T follicular helper cell (primary cell): Measurements from ENCODE around the gene KIF9.
"Not testable (repeated sequence)": the region's sequence is repeated elsewhere in the genome, so short reads cannot be mapped to it uniquely, and the experiment has no call there.

ENCODE experiments used
- DNase-seq: peaks from one replicate; pipeline ENCODE4 v3.0.0-alpha.2; 2020; ENCODE audit warnings: low read depth
- total RNA-seq, 2 experiments: gene quantifications; one replicate each; lab custom pipeline; 2026; lab: John Stamatoyannopoulos, UW

Gene KIF9, protein sequence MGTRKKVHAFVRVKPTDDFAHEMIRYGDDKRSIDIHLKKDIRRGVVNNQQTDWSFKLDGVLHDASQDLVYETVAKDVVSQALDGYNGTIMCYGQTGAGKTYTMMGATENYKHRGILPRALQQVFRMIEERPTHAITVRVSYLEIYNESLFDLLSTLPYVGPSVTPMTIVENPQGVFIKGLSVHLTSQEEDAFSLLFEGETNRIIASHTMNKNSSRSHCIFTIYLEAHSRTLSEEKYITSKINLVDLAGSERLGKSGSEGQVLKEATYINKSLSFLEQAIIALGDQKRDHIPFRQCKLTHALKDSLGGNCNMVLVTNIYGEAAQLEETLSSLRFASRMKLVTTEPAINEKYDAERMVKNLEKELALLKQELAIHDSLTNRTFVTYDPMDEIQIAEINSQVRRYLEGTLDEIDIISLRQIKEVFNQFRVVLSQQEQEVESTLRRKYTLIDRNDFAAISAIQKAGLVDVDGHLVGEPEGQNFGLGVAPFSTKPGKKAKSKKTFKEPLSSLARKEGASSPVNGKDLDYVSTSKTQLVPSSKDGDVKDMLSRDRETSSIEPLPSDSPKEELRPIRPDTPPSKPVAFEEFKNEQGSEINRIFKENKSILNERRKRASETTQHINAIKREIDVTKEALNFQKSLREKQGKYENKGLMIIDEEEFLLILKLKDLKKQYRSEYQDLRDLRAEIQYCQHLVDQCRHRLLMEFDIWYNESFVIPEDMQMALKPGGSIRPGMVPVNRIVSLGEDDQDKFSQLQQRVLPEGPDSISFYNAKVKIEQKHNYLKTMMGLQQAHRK
- 1.9 to 3.9 reads per million in 2 experiments for total RNA-seq

DNA sequence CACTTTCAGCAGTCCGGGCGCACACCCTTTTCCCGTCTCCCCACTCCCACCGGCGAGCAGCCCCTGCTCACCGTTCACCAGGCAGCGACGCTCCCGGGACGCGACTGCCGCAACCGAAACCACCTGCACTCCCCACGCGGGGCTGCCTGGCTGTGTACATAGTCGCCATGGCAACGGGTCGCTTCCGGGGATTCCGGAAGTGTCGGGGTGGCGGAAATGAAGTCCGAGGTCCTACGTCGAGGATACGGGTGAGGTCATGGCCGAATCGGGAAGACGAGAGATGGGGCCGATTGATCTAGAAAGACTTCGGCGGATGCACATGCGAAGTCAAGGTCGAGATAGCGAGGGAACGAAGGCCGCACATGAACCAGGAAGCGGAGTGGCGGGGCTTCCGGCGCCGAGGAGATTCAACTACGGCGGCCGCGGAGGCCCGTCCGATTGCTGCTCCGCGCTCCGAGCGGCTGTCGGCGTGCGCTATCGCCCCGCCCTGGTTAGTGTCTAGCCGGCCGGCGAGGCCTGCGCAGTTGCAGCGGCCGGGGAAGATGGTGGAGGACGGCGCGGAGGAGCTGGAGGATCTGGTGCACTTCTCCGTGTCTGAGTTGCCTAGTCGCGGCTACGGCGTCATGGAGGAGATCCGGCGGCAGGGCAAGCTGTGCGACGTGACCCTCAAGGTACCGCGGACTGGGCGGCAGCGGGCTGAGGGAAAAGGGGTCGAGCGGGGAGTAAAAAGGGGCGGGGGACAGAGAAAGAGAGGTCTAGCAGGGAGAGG, at the start of gene KIF9, which contains the start of gene KLHL18:
KIF9 (minus strand) TSS at position 376 of the 769 bp plus-strand sequence. CDS start 5,425 bp downstream, outside the sequence.
KLHL18 (plus strand) TSS at position 521 of the 769 bp plus-strand sequence; CDS start at position 543, 22 bp downstream.
- DNase-seq = peak; percentile 97

DNA sequence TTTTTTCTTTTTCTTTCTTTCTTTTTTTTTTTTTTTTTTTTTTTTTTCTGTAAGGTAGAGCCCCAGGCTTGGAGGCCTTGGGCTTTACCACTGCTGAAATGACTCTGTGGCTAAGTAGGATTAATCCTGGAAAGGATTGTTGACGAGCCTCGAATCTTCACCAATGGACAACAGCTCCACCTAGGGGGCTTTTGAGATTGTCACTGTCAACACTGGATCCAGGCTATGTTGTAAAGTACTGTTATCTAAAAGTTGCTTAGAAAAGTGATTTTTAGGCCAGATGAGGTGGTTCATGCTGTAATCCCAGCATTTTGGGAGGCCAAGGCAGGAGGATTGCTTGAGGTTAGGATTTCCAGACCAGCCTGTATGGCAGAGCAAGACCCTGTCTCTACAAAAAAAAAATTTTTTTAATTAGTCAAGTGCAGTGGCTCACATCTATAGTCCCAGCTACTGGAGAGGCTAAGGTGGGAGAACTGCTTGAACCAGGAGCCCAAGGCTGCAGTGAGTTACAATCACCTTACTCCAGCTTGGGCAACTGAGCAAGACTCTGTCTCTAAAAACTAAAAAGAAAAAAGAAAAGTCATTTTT, 41.8 kb upstream of the KIF9 start:
- DNase-seq = peak; percentile 22

DNA sequence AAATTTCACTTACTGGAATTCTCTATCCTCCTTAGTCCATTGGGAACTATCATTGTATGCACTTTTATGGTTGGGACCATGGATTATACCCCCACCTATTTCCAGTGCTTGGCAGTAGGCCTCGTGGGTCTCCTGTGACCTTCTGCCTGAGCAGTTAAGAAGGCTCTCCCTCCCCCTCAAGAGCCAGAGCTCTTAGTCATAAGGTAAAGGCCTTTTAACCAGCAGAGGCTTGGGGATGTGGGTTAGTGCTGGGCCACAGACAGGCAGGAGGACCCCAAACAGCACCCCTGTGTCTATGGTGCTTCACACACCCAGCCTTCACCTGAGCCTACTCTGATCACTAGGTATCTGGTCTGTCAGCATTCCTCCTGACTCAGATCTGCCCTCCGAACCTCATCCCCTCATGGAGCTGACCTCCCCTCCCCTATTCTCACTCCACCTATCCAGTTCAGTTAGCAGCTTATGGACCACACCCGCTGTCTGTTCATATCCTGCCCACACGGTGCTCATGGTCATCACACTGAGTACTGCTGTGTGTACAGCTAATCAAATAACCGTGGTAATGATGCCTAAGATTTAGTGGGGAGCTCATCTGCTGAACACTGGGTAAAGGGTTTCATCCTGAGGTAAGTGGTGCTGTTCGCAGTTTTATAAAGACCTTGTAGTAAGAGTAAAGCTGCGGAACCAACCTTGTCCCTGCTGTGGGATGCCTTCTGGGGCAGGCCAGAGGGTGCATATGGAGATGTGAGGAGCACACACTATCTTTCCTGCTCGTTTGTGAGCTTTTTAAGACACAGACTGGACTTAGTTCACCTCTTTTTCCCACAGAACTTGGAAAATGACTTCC, 41.1 kb upstream of the KIF9 start:
- no peak for DNase-seq

DNA sequence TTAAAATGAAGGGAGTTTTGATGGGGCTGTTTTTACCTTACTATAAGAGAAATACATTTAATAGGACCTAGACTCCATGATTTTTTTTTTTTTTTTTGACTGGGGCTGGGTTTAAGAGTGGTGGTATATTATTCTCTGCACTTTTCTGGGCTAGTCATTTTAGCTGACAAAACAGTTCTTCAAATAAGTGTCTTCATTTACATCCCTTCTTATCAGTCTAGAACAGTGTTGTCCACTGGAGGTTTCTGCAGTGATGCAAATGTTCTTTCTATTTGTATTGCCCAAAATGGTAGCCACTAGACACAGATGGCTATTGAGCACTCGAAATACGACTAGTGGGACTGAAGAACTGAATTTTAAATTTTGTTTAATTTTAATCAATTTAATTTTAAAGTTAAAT, 37.4 kb upstream of the KIF9 start:
- DNase-seq = no peak

DNA sequence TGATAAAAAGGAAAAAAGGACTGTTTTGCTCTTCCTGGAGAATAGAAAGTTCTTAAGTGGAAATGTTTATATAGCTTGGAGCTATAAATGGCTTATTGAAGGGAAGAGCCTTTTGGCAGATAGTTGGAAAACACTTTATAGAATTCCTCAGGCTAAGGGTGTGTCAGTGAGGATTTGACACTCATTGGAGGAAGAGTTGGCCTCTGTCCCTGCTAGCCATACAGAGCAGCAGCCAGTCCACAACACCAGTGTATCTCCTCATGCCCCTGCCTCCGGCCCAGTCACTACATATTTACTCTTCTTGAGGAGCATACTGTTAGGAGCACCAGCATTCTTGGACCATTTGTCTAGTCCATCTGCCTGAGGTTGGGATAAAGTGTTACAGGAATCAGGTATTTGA, 36.3 kb upstream of the KIF9 start:
- DNase-seq = no peak

DNA sequence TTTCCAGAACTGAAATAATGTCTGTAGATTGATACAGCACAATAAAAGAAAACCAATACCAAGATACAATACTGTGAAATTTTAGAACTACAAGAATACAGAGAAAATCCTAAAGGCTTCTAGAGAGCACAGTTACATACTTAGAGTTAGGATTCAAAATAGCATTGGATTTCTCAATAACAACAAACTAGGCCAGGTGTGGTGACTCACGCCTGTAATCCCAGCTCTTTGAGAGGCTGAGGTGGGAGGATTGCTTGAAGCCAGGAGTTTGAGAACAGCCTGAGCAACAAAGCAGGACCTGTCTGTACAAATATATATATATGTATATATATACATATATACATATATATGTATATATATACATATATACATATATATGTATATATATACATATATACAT, 33.6 kb upstream of the KIF9 start:
- not testable (repeated sequence) for DNase-seq

DNA sequence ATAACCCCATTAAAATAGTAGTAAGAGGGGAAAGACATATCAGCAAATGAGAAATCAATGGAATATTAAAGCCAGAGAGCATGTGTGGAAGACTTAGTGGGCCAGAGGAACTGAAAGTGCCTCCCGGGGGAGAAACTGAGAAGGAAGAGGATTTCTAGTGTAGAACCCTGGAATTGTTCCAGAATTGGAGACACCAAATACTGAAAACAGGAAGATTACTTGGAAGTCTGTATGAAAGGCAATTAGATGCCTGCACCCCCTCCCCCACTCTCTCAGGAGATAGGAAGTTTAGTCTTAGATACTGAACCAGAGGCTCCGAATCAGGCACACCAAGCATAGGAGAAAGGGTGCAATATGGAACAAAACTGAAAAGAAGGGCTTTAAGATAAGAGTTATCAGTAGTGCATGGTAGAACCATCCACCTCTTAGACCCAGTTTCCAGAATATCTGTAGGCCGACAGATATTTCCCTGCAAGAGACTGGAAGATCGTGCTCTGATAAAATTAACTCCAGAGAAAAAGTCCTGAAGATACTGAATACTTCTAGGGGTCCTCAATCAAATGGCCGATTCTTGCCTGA, 32.6 kb upstream of the KIF9 start:
- no peak for DNase-seq

DNA sequence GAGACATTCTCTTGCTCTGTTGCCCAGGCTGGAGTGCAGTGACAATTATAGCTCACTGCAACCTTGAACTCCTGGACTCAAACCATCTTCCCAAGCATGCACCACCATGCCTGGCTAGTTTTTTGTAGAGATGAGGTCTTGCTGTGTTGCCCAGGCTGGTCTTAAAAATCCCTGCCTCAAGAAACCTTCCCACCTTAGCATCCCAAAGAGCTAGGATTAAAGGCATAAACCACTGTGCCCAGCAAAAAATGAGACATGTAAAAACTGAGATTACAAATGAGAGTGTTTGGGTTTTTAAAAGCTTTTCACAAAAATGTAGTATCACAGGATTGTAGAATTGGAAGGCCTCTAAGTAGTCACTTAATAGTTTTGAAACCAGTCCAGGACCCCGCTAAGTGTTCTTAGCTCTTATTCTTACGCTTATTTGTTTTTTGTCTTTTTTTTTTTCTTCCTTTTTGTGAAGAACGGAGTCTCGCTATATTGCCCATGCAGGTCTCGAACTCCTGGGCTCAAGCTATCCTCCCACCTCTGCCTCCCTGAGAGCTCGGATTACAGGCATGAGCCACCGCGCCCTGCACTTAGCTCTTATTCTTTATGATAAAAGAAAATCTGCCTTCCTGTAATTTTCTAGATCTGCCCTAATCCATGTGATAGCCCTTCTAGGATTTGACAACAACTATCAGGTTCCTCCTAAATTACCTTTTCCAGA, 31.6 kb upstream of the KIF9 start:
- no peak for DNase-seq

DNA sequence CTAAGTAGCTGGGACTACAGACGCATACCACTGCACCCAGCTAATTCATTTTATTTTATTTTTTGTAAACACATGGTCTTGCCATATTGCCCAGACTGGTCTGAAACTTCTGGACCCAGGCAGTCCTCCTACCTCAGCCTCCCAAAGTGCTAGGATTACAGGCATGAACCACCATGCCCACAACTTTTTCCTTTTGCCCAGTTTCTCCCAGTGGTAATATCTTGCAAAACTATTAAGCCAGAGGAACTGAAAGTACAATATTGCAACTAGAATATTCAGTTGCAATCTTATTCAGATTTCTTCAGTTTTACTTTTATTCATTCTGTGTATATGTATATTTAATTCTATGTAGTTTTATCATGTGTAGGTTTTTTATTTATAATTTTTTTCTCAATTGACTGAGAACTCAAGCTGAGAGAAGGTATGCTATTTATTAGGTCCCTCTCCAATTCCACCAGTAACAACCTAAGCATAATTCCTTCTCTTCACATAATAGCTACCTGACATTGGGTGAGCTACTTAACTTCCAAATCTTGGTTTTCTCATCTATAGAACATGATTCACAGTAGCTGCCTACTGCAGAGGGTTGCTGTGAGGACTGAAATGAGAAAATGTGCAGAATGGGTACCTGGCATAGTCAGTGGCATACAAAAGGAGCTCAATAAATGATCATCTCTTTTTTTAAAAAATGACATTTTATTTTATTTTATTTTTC, 30.9 kb upstream of the KIF9 start:
- DNase-seq = no peak

DNA sequence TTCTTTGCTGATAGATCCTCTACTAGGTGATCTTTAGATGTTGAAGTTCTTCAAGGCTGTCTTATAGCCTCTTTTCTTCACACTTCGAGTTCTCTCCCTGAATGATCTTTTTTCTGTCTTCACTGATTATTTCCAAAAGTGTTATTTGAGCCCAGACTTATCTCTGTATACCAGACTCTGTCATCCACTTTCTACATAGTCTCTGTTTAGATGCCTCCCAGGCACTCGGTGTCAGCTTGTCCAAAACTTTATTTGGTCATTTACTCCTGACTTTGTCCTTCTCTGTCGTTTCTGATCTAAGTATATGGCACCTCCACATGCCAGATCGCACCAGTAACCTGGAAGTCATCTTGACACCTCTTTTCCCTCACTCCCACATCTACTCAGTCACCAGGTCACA, 27.8 kb upstream of the KIF9 start:
- DNase-seq = no peak

DNA sequence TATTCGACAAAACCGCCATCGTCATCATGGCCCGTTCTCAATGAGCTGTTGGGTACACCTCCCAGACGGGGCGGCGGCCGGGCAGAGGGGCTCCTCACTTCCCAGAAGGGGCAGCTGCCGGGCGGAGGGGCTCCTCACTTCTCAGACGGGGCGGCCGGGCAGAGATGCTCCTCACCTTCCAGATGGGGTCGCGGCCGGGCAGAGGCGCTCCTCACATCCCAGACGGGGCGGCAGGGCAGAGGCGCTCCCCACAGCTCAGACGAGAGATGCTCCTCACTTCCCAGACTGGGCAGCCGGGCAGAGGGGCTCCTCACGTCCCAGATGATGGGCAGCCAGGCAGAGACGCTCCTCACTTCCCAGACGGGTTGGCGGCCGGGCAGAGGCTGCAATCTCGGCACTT, 26.6 kb upstream of the KIF9 start:
- DNase-seq = not testable (repeated sequence)

DNA sequence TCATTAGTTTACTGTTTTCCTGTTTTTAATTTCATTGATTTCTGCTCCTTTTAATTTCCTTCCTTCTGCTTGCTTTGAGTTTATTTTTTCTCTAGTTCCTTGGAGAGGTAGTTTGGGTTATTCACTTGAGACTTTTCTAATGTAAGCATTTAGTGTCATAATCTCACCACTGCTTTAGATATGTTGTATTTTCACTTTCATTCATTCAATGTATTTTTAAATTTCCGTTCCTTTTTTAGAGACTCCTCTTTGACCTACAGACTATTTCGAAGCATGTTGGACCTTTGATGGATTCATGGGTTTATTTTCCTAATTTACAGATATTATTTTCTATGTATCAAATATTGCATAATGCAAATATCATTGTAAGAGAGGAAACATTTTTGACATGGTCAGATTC, 23.4 kb upstream of the KIF9 start:
- no peak for DNase-seq

DNA sequence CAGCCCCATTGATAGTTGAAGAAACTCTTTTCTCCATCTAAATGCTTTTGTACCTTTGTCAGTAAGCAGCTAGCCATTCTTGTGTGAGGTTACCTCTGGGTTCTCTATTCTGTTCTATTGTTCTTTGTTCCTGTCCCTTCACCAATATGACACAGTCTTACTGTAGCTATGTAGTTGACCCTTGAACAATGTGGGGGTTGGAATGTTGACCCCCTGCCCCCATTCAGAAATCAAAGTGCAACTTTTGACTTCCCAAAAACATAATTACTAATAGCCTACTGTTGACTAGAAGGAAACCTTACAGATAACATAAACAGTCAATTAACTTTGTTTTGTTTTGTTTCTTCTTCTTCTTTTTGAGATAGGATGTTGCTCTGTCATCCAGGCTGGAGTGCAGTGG, 18.9 kb upstream of the KIF9 start:
- no peak for DNase-seq

DNA sequence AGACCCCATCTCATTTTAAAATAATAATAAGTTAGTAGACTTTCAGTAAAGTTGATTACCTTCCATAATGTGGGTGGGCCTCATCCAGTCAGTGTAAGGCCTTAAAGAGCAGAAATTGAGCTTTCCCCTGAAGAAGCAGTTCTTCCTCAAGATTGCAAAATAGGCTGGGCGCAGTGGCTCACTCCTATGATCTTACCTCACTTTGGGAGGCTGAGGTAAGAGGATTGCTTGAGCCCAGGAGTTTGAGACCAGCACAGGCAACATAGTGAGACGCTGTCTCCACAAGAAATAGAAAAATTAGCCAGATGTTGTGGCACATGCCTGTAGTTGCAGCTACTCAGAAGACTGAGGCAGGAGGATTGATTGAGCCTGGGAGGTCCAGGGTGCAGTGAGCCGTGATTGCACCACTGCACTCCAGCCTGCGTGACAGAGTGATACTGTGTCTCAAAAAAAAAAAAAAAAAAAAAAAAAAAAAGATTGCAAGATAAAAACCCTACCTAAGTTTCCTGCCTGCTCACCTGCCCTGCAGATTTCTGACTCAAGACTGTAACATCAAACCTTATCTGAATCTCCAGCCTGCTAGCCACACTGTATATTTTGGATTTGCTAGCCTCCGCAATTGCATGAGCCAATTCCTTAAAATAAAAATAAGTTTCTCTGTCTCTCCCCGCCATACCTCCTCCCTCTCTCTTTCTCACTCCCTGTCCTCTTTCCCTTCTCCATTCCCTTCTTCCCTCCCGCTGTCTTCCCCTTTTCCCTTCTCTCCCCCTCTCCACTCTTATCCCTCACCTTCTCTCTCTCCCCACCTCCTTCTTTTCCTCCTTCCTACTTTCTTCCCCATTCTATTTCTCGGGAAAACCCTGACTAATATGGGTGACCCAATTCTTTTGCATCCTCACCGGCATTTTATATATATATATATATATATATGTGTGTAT, 17.1 kb upstream of the KIF9 start:
- no peak for DNase-seq

DNA sequence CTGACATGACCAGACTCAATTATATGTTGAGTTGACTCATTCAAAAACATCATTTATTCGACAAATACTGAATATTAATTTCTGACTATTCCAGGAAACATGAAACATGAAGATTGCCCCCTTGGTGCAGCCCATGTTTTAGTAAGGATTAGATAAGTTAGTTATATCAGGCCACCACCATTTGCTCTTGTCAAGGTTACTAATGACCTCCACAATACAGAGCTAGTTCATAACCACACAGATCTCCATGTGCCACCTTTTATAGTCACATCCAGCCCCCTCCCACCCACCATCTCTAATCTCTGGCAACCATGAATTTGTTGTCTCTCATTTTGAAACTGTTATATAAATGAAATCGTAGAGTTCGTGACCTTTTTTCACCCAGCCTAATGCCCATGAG, 15.8 kb upstream of the KIF9 start:
- DNase-seq = no peak

DNA sequence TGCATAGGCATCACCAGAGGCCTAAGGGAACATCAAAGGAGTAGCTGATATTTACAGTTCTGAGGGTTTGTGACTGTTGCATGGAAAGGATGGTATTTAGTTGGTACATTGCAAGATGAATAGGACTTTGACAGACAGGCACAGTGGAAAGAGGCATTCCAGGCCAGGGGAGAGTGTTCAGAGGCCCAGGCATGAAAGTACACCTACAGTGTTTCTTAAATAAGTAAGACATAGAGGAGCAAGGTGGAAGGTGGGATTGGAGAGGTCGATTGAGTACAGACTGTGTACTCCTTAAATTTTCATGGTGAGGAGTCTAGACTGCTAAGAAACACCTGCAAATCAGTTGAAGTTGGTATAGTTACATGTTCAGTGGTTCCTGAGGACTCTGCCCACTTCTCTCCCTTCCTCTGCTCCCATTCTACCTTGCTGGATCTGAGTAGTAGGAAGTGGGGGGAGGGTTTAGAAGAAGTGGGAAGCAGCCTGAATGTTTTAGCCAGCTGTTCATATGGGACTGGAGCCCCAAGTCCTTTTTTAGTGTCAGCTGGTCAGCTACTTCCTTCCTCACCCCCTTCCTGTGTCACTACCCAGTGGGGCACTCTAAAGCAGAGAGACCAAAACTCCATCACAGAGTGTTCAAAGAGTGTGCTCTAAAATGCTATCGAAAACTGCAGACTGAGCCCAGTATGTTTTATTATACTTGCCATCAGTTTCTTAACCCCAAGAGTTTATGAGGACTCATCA, 14.1 kb upstream of the KIF9 start:
- DNase-seq = no peak

DNA sequence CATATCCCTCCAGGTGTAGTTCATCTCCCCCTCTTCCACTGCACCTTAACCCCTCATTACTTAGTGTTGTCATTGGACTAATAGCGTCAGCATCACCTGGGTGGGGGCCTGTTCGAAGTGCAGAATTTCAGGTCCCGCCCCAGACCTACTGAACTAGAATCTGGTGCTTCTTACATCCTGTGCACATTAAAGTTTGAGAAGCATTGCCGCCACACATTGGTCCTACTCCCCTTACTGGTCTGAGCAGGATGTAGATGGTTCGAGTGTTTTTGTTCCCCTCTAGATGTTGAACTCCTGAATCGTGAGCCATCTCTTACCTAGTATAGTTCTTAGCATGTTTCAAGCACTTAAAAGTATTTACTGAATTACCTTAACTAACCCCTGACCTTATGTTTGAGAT, 13.4 kb upstream of the KIF9 start:
- DNase-seq = no peak
